Ishikawa (cell line): ENCODE data around the gene CDH24.

ENCODE experiments used
- CEBPB ChIP-seq: IDR thresholded peaks from 2 replicates; pipeline ENCODE4 v1.6.1; 2012
- CREB1 ChIP-seq: IDR thresholded peaks from 2 replicates; pipeline ENCODE4 v1.6.1; 2012; ENCODE audit warnings: low read depth
- EGR1 ChIP-seq: IDR thresholded peaks from 2 replicates; pipeline ENCODE4 v1.6.1; 2012
- EP300 ChIP-seq: IDR thresholded peaks from 2 replicates; pipeline ENCODE4 v1.6.1; 2012; ENCODE audit warnings: borderline replicate concordance
- FOXM1 ChIP-seq: IDR thresholded peaks from 2 replicates; pipeline ENCODE4 v1.6.1; 2012; ENCODE audit warnings: low read depth, borderline replicate concordance
- NFIC ChIP-seq: IDR thresholded peaks from 2 replicates; pipeline ENCODE4 v1.6.1; 2012
- RAD21 ChIP-seq: IDR thresholded peaks from 2 replicates; pipeline ENCODE4 v1.6.1; 2012; ENCODE audit warnings: low read depth
- TAF1 ChIP-seq: IDR thresholded peaks from 2 replicates; pipeline ENCODE4 v1.6.1; 2012; ENCODE audit warnings: low read depth, mild to moderate bottlenecking
- TCF12 ChIP-seq: IDR thresholded peaks from 2 replicates; pipeline ENCODE4 v1.6.1; 2012; ENCODE audit warnings: low read depth
- TEAD4 ChIP-seq: IDR thresholded peaks from 2 replicates; pipeline ENCODE4 v1.6.1; 2012
- USF1 ChIP-seq: IDR thresholded peaks from 2 replicates; pipeline ENCODE4 v1.6.1; 2012
- YY1 ChIP-seq: IDR thresholded peaks from 2 replicates; pipeline ENCODE4 v1.6.1; 2012; ENCODE audit warnings: low read depth
- ZBTB7A ChIP-seq: IDR thresholded peaks from 2 replicates; pipeline ENCODE4 v1.6.1; 2012; ENCODE audit warnings: low read depth
- TF ChIP-seq, protein P1 (sequence below): IDR thresholded peaks from 2 replicates; pipeline ENCODE4 v1.6.1; 2012
- TF ChIP-seq, protein P2 (sequence below): IDR thresholded peaks from 2 replicates; pipeline ENCODE4 v1.6.1; 2012; ENCODE audit warnings: low read depth, mild to moderate bottlenecking

CDH24 gene

DNA sequence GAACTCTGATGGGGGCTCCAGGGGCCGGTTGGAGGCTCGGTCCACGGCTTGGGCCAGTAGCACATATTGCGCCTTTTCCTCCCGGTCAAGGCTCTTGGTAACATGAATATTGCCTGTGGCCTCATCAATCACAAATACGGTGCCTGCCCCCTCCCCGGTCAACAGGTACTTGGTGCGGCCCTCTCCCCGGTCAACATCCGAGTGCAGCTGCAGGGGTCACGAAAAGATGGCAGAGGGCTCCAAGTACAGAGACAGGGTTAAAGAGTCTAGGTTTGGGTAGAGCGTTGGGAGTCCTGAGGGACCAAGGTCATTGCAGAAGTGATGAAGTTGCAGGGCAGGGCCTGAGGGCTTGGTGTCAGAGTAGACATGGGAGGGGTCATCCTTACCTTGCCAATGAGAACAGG is 2.2 kb downstream of the CDH24 start:
- TF ChIP-seq TEAD4 (no peak), YY1 (no peak), ZBTB7A (no peak), USF1 (no peak), TCF12 (no peak), RAD21 (no peak), CREB1 (no peak), TAF1 (no peak), EGR1 (no peak), FOXM1 (no peak), EP300 (no peak), CEBPB (no peak)
- TF ChIP-seq, protein P1, sequence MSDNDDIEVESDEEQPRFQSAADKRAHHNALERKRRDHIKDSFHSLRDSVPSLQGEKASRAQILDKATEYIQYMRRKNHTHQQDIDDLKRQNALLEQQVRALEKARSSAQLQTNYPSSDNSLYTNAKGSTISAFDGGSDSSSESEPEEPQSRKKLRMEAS = no peak
- TF ChIP-seq, protein P2, sequence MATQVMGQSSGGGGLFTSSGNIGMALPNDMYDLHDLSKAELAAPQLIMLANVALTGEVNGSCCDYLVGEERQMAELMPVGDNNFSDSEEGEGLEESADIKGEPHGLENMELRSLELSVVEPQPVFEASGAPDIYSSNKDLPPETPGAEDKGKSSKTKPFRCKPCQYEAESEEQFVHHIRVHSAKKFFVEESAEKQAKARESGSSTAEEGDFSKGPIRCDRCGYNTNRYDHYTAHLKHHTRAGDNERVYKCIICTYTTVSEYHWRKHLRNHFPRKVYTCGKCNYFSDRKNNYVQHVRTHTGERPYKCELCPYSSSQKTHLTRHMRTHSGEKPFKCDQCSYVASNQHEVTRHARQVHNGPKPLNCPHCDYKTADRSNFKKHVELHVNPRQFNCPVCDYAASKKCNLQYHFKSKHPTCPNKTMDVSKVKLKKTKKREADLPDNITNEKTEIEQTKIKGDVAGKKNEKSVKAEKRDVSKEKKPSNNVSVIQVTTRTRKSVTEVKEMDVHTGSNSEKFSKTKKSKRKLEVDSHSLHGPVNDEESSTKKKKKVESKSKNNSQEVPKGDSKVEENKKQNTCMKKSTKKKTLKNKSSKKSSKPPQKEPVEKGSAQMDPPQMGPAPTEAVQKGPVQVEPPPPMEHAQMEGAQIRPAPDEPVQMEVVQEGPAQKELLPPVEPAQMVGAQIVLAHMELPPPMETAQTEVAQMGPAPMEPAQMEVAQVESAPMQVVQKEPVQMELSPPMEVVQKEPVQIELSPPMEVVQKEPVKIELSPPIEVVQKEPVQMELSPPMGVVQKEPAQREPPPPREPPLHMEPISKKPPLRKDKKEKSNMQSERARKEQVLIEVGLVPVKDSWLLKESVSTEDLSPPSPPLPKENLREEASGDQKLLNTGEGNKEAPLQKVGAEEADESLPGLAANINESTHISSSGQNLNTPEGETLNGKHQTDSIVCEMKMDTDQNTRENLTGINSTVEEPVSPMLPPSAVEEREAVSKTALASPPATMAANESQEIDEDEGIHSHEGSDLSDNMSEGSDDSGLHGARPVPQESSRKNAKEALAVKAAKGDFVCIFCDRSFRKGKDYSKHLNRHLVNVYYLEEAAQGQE = no peak

DNA sequence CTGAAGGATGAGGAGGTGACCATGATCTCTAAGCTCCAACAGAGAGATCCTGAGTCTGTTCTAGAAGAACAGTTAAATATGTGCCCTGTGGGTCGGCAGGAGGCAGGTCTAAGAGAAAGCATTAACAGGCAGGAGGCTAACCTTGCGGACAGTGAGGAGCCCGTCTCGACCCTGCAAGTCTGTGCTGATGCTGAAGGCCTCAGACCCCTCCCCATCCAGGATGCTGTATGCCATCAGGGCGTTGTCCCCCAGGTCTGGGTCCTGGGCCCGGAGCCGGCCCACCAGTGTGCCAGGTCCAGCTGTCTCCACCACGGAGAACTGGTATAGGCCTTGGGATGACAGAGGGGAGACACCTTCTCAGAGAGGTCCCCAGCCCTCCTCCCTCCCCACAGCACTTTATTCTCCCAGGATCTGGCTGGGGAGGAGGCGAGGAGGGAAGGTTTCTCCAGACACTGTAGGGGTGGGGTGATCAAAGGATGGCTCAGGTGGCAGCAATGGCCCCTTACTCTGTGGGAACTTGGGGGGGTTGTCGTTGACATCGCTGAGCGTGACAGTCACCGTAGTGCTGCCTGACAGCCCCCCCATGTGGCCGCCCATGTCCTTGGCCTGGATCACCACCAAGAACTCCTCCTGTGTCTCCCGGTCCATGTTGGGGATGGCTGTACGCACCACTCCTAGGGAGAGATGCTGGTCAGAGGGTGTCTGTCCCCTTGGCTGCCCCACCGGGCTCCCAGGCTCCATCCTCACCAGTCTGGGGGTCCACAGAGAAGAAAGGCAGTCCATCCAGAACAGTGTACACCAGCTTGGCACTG is 3.1 kb downstream of the CDH24 start:
- peak; percentile 26; the same call in 1 of the 2 replicates for TF ChIP-seq RAD21
- TF ChIP-seq, protein P2 = no peak

- no peak for TF ChIP-seq TEAD4
- no peak for TF ChIP-seq RAD21
- no peak for TF ChIP-seq USF1
- no peak for TF ChIP-seq YY1
- no peak for TF ChIP-seq TAF1
- TF ChIP-seq ZBTB7A = no peak
- TF ChIP-seq TCF12 = no peak
- TF ChIP-seq, protein P2 = no peak
- no peak for TF ChIP-seq FOXM1
- no peak for TF ChIP-seq EP300
- TF ChIP-seq CEBPB = no peak
- TF ChIP-seq CREB1 = no peak
- no peak for TF ChIP-seq EGR1
- TF ChIP-seq NFIC = no peak
- TF ChIP-seq, protein P1 = no peak
Observed at GRCh38 chr14:23053426-23053825, 3.9 kb downstream of the CDH24 start.

- no peak for TF ChIP-seq ZBTB7A
- no peak for TF ChIP-seq FOXM1
- no peak for TF ChIP-seq CREB1
- TF ChIP-seq CEBPB = no peak
- TF ChIP-seq TCF12 = no peak
- TF ChIP-seq EP300 = no peak
- TF ChIP-seq, protein P1 = no peak
- TF ChIP-seq NFIC = no peak
- no peak for TF ChIP-seq EGR1
- no peak for TF ChIP-seq YY1
- TF ChIP-seq TAF1 = no peak
- no peak for TF ChIP-seq USF1
- no peak for TF ChIP-seq RAD21
- TF ChIP-seq, protein P2 = no peak
- no peak for TF ChIP-seq TEAD4
Observed at GRCh38 chr14:23052671-23053070, 4.6 kb downstream of the CDH24 start.
